Transverse colon (tissue), 4 donors: ENCODE measurements around the gene C3orf52. TPM values are rescaled to one million over a fixed set of nuclear protein-coding genes. Genes with fewer than 3 reads are reported as not detected.

ENCODE experiments used
- DNase-seq: peaks from one replicate; pipeline ENCODE4 v3.0.0-alpha.2; 2019
- H3K27ac ChIP-seq, 4 donors: fragments of 200-600 bp; sonication (generic); 2 replicates each; pipeline ENCODE4 v1.5.1; 2016 to 2018; ENCODE audit warnings: inconsistent platforms in 4 of 4
- H3K27me3 ChIP-seq: fragments of 200-600 bp; sonication (generic); 2 replicates; pipeline ENCODE4 v1.5.1; 2017; ENCODE audit warnings: inconsistent platforms
- H3K36me3 ChIP-seq, 4 donors: fragments of 200-600 bp; sonication (generic); 2 replicates each; pipeline ENCODE4 v1.5.1; 2017 to 2019; ENCODE audit warnings: inconsistent platforms in 4 of 4
- H3K4me1 ChIP-seq, 4 donors: fragments of 200-600 bp; sonication (generic); 2 replicates each; pipeline ENCODE4 v1.5.1; 2017 to 2020; ENCODE audit warnings: inconsistent platforms in 4 of 4
- H3K4me3 ChIP-seq, 4 donors: fragments of 200-600 bp; sonication (generic); 1 replicate in 1 of 4; 2 replicates in 3 of 4; pipeline versions ENCODE4 v1.5.1 to v1.6.1; 2017 to 2019; ENCODE audit warnings: inconsistent platforms in 4 of 4
- H3K9me3 ChIP-seq, 2 donors: fragments of 200-600 bp; sonication (generic); 2 replicates each; pipeline ENCODE4 v1.5.1; 2017 to 2019; ENCODE audit warnings: inconsistent platforms in 2 of 2
- CTCF ChIP-seq, 5 experiments: fragments of 200-600 bp in 3 of 5; fragments of 450-650 bp in 2 of 5; sonication (generic) in 3 of 5; IDR thresholded peaks; 1 replicate in 2 of 5; 2 replicates in 3 of 5; pipeline ENCODE4 v1.5.1; 2016 to 2017; ENCODE audit warnings: antibody characterized with exemption in 5 of 5, inconsistent platforms in 3 of 5, mild to moderate bottlenecking in 2 of 5, moderate library complexity in 1 of 5
- EP300 ChIP-seq: sonication (generic); formaldehyde crosslinking; IDR thresholded peaks from one replicate; pipeline ENCODE4 v1.6.1; 2017; ENCODE audit warnings: antibody characterized with exemption, low read depth
- POLR2A ChIP-seq: fragments of 450-650 bp; IDR thresholded peaks from one replicate; pipeline ENCODE4 v1.6.1; 2016; ENCODE audit warnings: antibody characterized with exemption, mild to moderate bottlenecking, moderate library complexity
- POLR2AphosphoS5 ChIP-seq, 3 donors: sonication (generic); formaldehyde crosslinking; IDR thresholded peaks; one replicate each; pipeline ENCODE4 v1.6.1; 2016; ENCODE audit warnings: antibody characterized with exemption in 3 of 3
- WGBS, 2 donors: methylation state at CpG; one replicate each; pipeline ENCODE4 v1.1.5; 2018; ENCODE audit warnings: low coverage in 1 of 2; 5-methylcytosine and 5-hydroxymethylcytosine counted together
- in situ Hi-C, 4 donors: fragments of 200-750 bp; cut with MboI; loops; one replicate each; pipeline versions ENCODE4 v1.15.0 to v1.15.1; 2017; ENCODE audit warnings: low sequenced_read_pairs in 3 of 4, low pct_ligation_motif_present in 1 of 4, low pct_unique_long_range_greater_than_20kb in 1 of 4
- intact Hi-C: fragments of 100-400 bp; cut with DNase I; formaldehyde crosslinking; loops from one replicate; pipeline ENCODE4 v1.15.1; 2023; ENCODE audit warnings: low total_unique reads
- total RNA-seq, 4 donors: library from RNA; depleted of rRNA; stranded (reverse); fragments of >200 nt; gene quantifications; one replicate each; pipeline ENCODE4 v1.1.0, GENCODE V29; 2016

C3orf52 gene
- total RNA-seq, 4 donors from 2014 or later: 26.9 to 65.7 (median 47.1) TPM

GRCh38 chr3:112134335-112135124, 48.3 kb downstream of the C3orf52 start:
- no peaks in the 10 kb centered on the region for H3K9me3 ChIP-seq
- no peak for DNase-seq
- WGBS, 2 donors: 62 to 71% methylated on average over 3 to 8 of the region's 8 CpGs
- no peak for TF ChIP-seq CTCF (IDR thresholded peaks at IDR 0.05)
- TF ChIP-seq POLR2AphosphoS5 (IDR thresholded peaks at IDR 0.05): no peak
- no peak for TF ChIP-seq POLR2A
- no peak for TF ChIP-seq EP300
- H3K4me3 ChIP-seq: no peak overlapping the region
- intact Hi-C loops (no loop called here), in situ Hi-C loops (loop anchor here in 2 of 4 donors (25.0 kb wide), 1 partner anchor 378 kb away; no protein-coding TSS in a partner anchor)
- peaks cover 0 to 5% (median 0%) of the 10 kb centered on the region in 4 donors for H3K4me1 ChIP-seq
- H3K27ac ChIP-seq: no peak overlapping the region
- H3K36me3 ChIP-seq: no peaks in the 10 kb centered on the region
- H3K27me3 ChIP-seq: no peaks in the 10 kb centered on the region

- WGBS, 2 donors: 67 to 69% methylated on average over 1 of the region's 1 CpG
- in situ Hi-C loops (loop anchor here in 2 of 4 donors (25.0 kb wide), 1 partner anchor 376 kb away; no protein-coding TSS in a partner anchor), intact Hi-C loops (no loop called here)
- TF ChIP-seq CTCF (IDR thresholded peaks at IDR 0.05): no peak
- no peak for TF ChIP-seq POLR2A
- no peak for TF ChIP-seq POLR2AphosphoS5 (IDR thresholded peaks at IDR 0.05)
- TF ChIP-seq EP300: no peak
- no peaks in the 10 kb centered on the region for H3K27me3 ChIP-seq
- H3K9me3 ChIP-seq: no peaks in the 10 kb centered on the region
- H3K4me1 ChIP-seq: peaks cover 0 to 5% (median 0%) of the 10 kb centered on the region in 4 donors
- no peak overlapping the region for H3K27ac ChIP-seq
- DNase-seq: no peak
- no peak overlapping the region for H3K4me3 ChIP-seq
- H3K36me3 ChIP-seq: no peaks in the 10 kb centered on the region
These were observed 49.9 kb downstream of the C3orf52 start for GRCh38 chr3:112136046-112136445.

- Histone ChIP-seq H3K4me1 (peaks cover 0 to 5% (median 0%) of the 10 kb centered on the region in 4 donors), H3K27ac (no peak overlapping the region), H3K36me3 (no peaks in the 10 kb centered on the region), H3K9me3 (no peaks in the 10 kb centered on the region), H3K4me3 (no peak overlapping the region), H3K27me3 (no peaks in the 10 kb centered on the region)
- WGBS, 2 donors: 36 to 44% methylated on average over 4 to 5 of the region's 5 CpGs
- in situ Hi-C loops: loop anchor here in 2 of 4 donors (25.0 kb wide), 1 partner anchor 375 kb away; no protein-coding TSS in a partner anchor
- no peak for TF ChIP-seq POLR2AphosphoS5 (IDR thresholded peaks at IDR 0.05)
- no peak for TF ChIP-seq EP300
- TF ChIP-seq POLR2A: no peak
- TF ChIP-seq CTCF (IDR thresholded peaks at IDR 0.05): peak; percentile 16 to 47 (median 40)
- peak; percentile 37 for DNase-seq
- intact Hi-C loops: no loop called here
These were observed 50.9 kb downstream of the C3orf52 start for GRCh38 chr3:112136959-112137693.

- intact Hi-C loops: no loop called here
These were observed 51.6 kb downstream of the C3orf52 start for GRCh38 chr3:112137781-112138180.

More at GRCh38 chr3:112137781-112138180, 51.6 kb downstream of the C3orf52 start:
- in situ Hi-C loops: loop anchor here in 2 of 4 donors (25.0 kb wide), 1 partner anchor 375 kb away; no protein-coding TSS in a partner anchor
- no peak overlapping the region for H3K4me3 ChIP-seq
- H3K27ac ChIP-seq: no peak overlapping the region
- peaks cover 0 to 5% (median 0%) of the 10 kb centered on the region in 4 donors for H3K4me1 ChIP-seq
- 43 to 45% methylated on average over 4 of the region's 4 CpGs for whole genome bisulfite sequencing, 2 donors
- TF ChIP-seq CTCF (IDR thresholded peaks at IDR 0.05): no peak
- no peaks in the 10 kb centered on the region for H3K9me3 ChIP-seq
- no peak for DNase-seq
- no peaks in the 10 kb centered on the region for H3K27me3 ChIP-seq
- H3K36me3 ChIP-seq: no peaks in the 10 kb centered on the region
